ENCODE data around the gene AAMP. TPM values are rescaled to one million over a fixed set of nuclear protein-coding genes. Genes with fewer than 3 reads are reported as not detected.

Gene AAMP
- total RNA-seq (70.1 TPM), polyA plus RNA-seq (ENCODE audit: insufficient read depth, low read depth, low replicate concordance) (108 TPM)
- long read RNA-seq, donor 1, transcript AAMP-201 (11 exons, 1,886 nt): major isoform, 27 of 35 reads
- long read RNA-seq, donor 1, partial matches to known transcripts: 0 of 35 reads
- long read RNA-seq, donor 1, other reads (novel, unspliced or antisense): 0 of 35 reads
- long read RNA-seq, donor 2, transcript AAMP-202 (10 exons, 1,761 nt): minor isoform, 6 of 270 reads
- long read RNA-seq, donor 2, transcript AAMP-201 (11 exons, 1,886 nt): major isoform, 20 of 270 reads
- long read RNA-seq, donor 2, partial matches to known transcripts: 97 of 270 reads
- long read RNA-seq, donor 2, other reads (novel, unspliced or antisense): 144 of 270 reads
- long read RNA-seq, donor 3, transcript AAMP-201 (11 exons, 1,886 nt): major isoform, 35 of 57 reads
- long read RNA-seq, donor 3, partial matches to known transcripts: 15 of 57 reads
- long read RNA-seq, donor 3, other reads (novel, unspliced or antisense): 0 of 57 reads
- long read RNA-seq, donor 4, transcript AAMP-202 (10 exons, 1,761 nt): minor isoform, 5 of 35 reads
- long read RNA-seq, donor 4, transcript AAMP-201 (11 exons, 1,886 nt): major isoform, 27 of 35 reads
- long read RNA-seq, donor 4, partial matches to known transcripts: 0 of 35 reads
- long read RNA-seq, donor 4, other reads (novel, unspliced or antisense): 0 of 35 reads
- long read RNA-seq, donor 5, partial matches to known transcripts: 0 of 1 reads
- long read RNA-seq, donor 5, other reads (novel, unspliced or antisense): 0 of 1 reads
- long read RNA-seq, donor 6, transcript AAMP-201 (11 exons, 1,886 nt): major isoform, 13 of 481 reads
- long read RNA-seq, donor 6, partial matches to known transcripts: 171 of 481 reads
- long read RNA-seq, donor 6, other reads (novel, unspliced or antisense): 291 of 481 reads
- long read RNA-seq, donor 7, transcript AAMP-201 (11 exons, 1,886 nt): major isoform, 116 of 165 reads
- long read RNA-seq, donor 7, transcript AAMP-204 (11 exons, 1,804 nt): minor isoform, 17 of 165 reads
- long read RNA-seq, donor 7, partial matches to known transcripts: 9 of 165 reads
- long read RNA-seq, donor 7, other reads (novel, unspliced or antisense): 21 of 165 reads
- long read RNA-seq, donor 8, transcript AAMP-202 (10 exons, 1,761 nt): minor isoform, 5 of 33 reads
- long read RNA-seq, donor 8, transcript AAMP-201 (11 exons, 1,886 nt): major isoform, 23 of 33 reads
- long read RNA-seq, donor 8, partial matches to known transcripts: 0 of 33 reads
- long read RNA-seq, donor 8, other reads (novel, unspliced or antisense): 0 of 33 reads
- long read RNA-seq, donor 9, transcript AAMP-201 (11 exons, 1,886 nt): major isoform, 13 of 163 reads
- long read RNA-seq, donor 9, transcript AAMP-202 (10 exons, 1,761 nt): minor isoform, 5 of 163 reads
- long read RNA-seq, donor 9, partial matches to known transcripts: 50 of 163 reads
- long read RNA-seq, donor 9, other reads (novel, unspliced or antisense): 94 of 163 reads
- long read RNA-seq, donor 10, transcript AAMP-201 (11 exons, 1,886 nt): major isoform, 25 of 261 reads
- long read RNA-seq, donor 10, transcript AAMP-202 (10 exons, 1,761 nt): minor isoform, 5 of 261 reads
- long read RNA-seq, donor 10, partial matches to known transcripts: 49 of 261 reads
- long read RNA-seq, donor 10, other reads (novel, unspliced or antisense): 175 of 261 reads

GRCh38 chr2:218269900-218270720, at the start of gene AAMP, which contains the start of gene PNKD:
TSS of gene AAMP (minus strand) at chr2:218270137. CDS start at chr2:218270086, 51 bp downstream.
TSS of gene PNKD (plus strand) at chr2:218270519. CDS start at chr2:218270536, 17 bp downstream.
- TF ChIP-seq CTCF (IDR thresholded peaks at IDR 0.05; ENCODE audit: borderline replicate concordance, extremely low read depth, insufficient read depth): peak; percentile 15
- H3K27me3 ChIP-seq (ENCODE audit: control insufficient read depth, insufficient read depth, low read length): no peaks in the 10 kb centered on the region
- H3K36me3 ChIP-seq (ENCODE audit: control insufficient read depth in 2 of 3, insufficient read depth in 3 of 3, low read length in 3 of 3): peaks cover 0 to 42% (median 22%) of the 10 kb centered on the region in 3 donors
- no peaks in the 10 kb centered on the region for H3K9me3 ChIP-seq (ENCODE audit: control insufficient read depth in 2 of 3, insufficient read depth in 1 of 3, low read length in 3 of 3)
- DNase-seq (peak; percentile 100), FAIRE-seq (peak; percentile 99)
- peaks cover 0 to 29% (median 8%) of the 10 kb centered on the region in 3 donors for H3K4me1 ChIP-seq (ENCODE audit: control insufficient read depth in 2 of 3, insufficient read depth in 2 of 3, low read depth in 1 of 3, low read length in 3 of 3)
- peak within 1 kb of the TSS; percentile 71 to 95 (median 94) for H3K9ac ChIP-seq (ENCODE audit: low read length in 3 of 3)
- intact Hi-C loops (cut with DNase I): loop anchor here (10.0 kb wide), 1 partner anchor 195 kb away; no protein-coding TSS in a partner anchor
- H3K27ac ChIP-seq (ENCODE audit: low read depth in 2 of 2, low read length in 2 of 2): peak within 1 kb of the TSS; percentile 76 to 89
- peak within 1 kb of the TSS; percentile 97 to 98 (median 97) for H3K4me3 ChIP-seq (ENCODE audit: low read length in 3 of 3)

GRCh38 chr2:218318241-218318640, 48.3 kb upstream of the AAMP start:
- H3K4me1 ChIP-seq (ENCODE audit: control insufficient read depth in 2 of 3, insufficient read depth in 2 of 3, low read depth in 1 of 3, low read length in 3 of 3): peaks cover 0 to 12% (median 9%) of the 10 kb centered on the region in 3 donors
- H3K4me3 ChIP-seq (ENCODE audit: low read length in 3 of 3): no peak overlapping the region
- no peak for DNase-seq
- no peaks in the 10 kb centered on the region for H3K9me3 ChIP-seq (ENCODE audit: control insufficient read depth in 2 of 3, insufficient read depth in 1 of 3, low read length in 3 of 3)
- H3K27ac ChIP-seq (ENCODE audit: low read depth in 2 of 2, low read length in 2 of 2): no peak overlapping the region
- no peaks in the 10 kb centered on the region for H3K36me3 ChIP-seq (ENCODE audit: control insufficient read depth in 2 of 3, insufficient read depth in 3 of 3, low read length in 3 of 3)
- intact Hi-C loops (cut with DNase I): no loop called here
- no peaks in the 10 kb centered on the region for H3K27me3 ChIP-seq (ENCODE audit: control insufficient read depth, insufficient read depth, low read length)
- H3K9ac ChIP-seq (ENCODE audit: low read length in 3 of 3): no peak overlapping the region
- no peak for FAIRE-seq
- TF ChIP-seq CTCF (IDR thresholded peaks at IDR 0.05; ENCODE audit: borderline replicate concordance, extremely low read depth, insufficient read depth): no peak
